Mucosa of rectum (tissue), 2 donors: ENCODE results near the gene FAS.

Experiments used
- H3K27ac ChIP-seq, 2 donors: one replicate each; pipeline ENCODE4 v1.7.0; 2013; ENCODE audit warnings: inconsistent platforms in 2 of 2, low read depth in 2 of 2, low read length in 2 of 2
- H3K27me3 ChIP-seq, 2 donors: one replicate each; pipeline ENCODE4 v1.7.0; 2013; ENCODE audit warnings: low read length in 2 of 2; ENCODE audit not compliant: control insufficient read depth in 2 of 2, insufficient read depth in 2 of 2
- H3K36me3 ChIP-seq, 2 donors: one replicate each; pipeline ENCODE4 v1.7.0; 2013; ENCODE audit warnings: low read length in 2 of 2; ENCODE audit not compliant: control insufficient read depth in 2 of 2, insufficient read depth in 2 of 2
- H3K4me1 ChIP-seq, 2 donors: one replicate each; pipeline ENCODE4 v1.7.0; 2013; ENCODE audit warnings: low read length in 2 of 2, mild to moderate bottlenecking in 1 of 2; ENCODE audit not compliant: control insufficient read depth in 2 of 2, insufficient read depth in 2 of 2
- H3K4me3 ChIP-seq, 2 donors: one replicate each; pipeline ENCODE4 v1.7.0; 2013; ENCODE audit warnings: low read length in 2 of 2
- H3K9ac ChIP-seq, 2 donors: one replicate each; pipeline ENCODE4 v1.7.0; 2013; ENCODE audit warnings: low read length in 2 of 2, low read depth in 1 of 2, mild to moderate bottlenecking in 1 of 2
- H3K9me3 ChIP-seq, 2 donors: one replicate each; pipeline ENCODE4 v1.7.0; 2013; ENCODE audit warnings: low read length in 2 of 2; ENCODE audit not compliant: control insufficient read depth in 2 of 2
- donor health status: healthy.
- donor health status: Normal muscosa, but diverticular disease.

FAS gene

GRCh38 chr10:89053555-89053954 lies 63.0 kb downstream of the FAS start:
- Histone ChIP-seq H3K4me3 (no peak overlapping the region), H3K27ac (no peak overlapping the region), H3K9me3 (no peaks in the 10 kb centered on the region), H3K36me3 (no peaks in the 10 kb centered on the region), H3K27me3 (no peaks in the 10 kb centered on the region), H3K4me1 (no peaks in the 10 kb centered on the region), H3K9ac (no peak overlapping the region)

DNA sequence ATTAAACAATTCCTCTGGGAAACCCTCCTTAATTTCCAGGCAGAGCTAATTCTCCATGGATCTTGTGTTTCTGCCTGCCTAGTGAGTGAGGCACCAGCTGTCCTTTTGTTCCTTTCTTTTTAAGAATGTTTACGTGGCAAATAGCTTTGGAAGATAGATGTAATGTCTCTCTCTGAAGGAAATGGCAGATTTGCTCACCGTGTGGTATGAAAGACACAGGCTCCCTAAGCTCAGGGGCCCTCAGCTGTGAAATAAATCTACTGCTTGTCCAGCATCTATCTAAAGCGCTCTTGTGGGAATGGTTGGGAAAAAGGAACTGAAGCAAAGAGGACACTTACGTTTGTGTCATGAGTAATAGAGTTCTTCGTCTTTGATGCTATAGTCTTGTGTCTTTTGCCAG lies 64.6 kb downstream of the FAS start:
- Histone ChIP-seq H3K9ac (no peak overlapping the region), H3K4me1 (no peaks in the 10 kb centered on the region), H3K27ac (no peak overlapping the region), H3K27me3 (no peaks in the 10 kb centered on the region), H3K4me3 (no peak overlapping the region), H3K9me3 (no peaks in the 10 kb centered on the region), H3K36me3 (no peaks in the 10 kb centered on the region)

DNA sequence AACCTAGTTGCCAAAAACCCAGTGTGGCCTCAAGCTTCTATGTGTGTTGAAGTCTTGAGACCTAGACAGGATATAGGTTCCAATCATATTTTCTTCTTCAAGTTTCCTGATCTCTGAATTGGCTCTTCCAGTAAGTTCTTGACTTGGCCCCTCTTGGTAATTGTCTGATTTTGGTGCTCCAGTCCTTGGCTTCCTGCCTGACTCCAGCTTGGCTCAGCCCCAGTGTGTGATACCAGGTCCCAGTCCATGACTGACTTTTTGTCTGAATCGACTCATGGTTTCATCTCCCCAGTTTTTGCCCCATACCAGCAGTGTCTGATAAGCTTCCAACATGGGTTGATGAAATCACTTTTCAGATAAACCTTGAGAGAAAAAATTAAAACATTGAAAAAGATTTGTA lies 72.3 kb downstream of the FAS start:
- Histone ChIP-seq H3K4me1 (no peaks in the 10 kb centered on the region), H3K27ac (no peak overlapping the region), H3K9me3 (no peaks in the 10 kb centered on the region), H3K27me3 (no peaks in the 10 kb centered on the region), H3K9ac (no peak overlapping the region), H3K4me3 (no peak overlapping the region), H3K36me3 (no peaks in the 10 kb centered on the region)

- H3K36me3 ChIP-seq: no peaks in the 10 kb centered on the region
- H3K4me1 ChIP-seq: no peaks in the 10 kb centered on the region
- H3K27me3 ChIP-seq: no peaks in the 10 kb centered on the region
- H3K4me3 ChIP-seq: no peak overlapping the region
- no peak overlapping the region for H3K9ac ChIP-seq
- no peak overlapping the region for H3K27ac ChIP-seq
- no peaks in the 10 kb centered on the region for H3K9me3 ChIP-seq
Measured at GRCh38 chr10:89063465-89063864, 72.9 kb downstream of the FAS start.

DNA sequence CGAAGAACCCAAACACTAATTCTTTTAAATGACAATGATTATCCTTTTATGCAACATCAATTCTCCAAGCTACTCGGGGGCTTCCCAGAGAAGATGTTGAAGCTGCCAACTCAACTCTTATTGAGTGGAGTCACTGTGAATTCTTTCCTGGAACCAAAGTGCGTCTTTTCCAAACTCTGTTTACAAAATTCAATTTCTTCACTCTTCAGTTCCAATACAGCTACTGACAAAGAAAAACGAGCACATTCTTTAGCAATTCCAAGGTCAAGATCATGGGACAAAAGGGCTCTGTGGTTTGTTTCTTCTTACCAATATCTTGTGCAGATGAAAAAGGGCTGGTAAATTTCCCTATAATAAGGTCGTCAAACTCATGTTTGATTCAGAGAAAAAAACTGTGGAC lies 74.2 kb downstream of the FAS start:
- H3K4me1 ChIP-seq: no peaks in the 10 kb centered on the region
- no peaks in the 10 kb centered on the region for H3K36me3 ChIP-seq
- no peaks in the 10 kb centered on the region for H3K27me3 ChIP-seq
- H3K9ac ChIP-seq: no peak overlapping the region
- H3K27ac ChIP-seq: no peak overlapping the region
- no peaks in the 10 kb centered on the region for H3K9me3 ChIP-seq
- no peak overlapping the region for H3K4me3 ChIP-seq
